ENCODE data around the gene CHRNG. TPM values are rescaled to one million over a fixed set of nuclear protein-coding genes. Genes with fewer than 3 reads are reported as not detected.

Gene CHRNG
- total RNA-seq, 4 donors from 2014 or later: 3.5 to 57.5 (median 24.6) TPM

DNA sequence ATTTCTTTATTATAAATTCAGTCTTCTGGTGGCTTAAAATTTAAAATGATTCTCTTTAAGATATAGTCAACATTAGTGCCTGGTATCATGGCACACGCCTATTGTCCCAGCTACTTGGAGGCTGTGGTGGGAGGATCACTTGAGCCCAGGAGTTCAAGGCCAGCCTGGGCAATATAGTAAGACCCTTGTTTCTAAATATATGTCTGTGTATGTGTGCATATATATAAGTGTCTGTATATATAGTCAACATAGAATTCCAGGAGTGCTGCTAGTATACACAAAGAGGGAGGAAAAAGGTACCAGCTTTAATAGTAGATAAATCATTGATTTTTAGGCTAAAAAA lies 35.9 kb downstream of the CHRNG start:
- in situ Hi-C loops (cut with MboI; ENCODE audit: low sequenced_read_pairs in 4 of 4): no loop called here
- no peaks in the 10 kb centered on the region for H3K27me3 ChIP-seq
- peaks cover 52 to 80% of the 10 kb centered on the region in 2 donors for H3K4me1 ChIP-seq
- H3K4me3 ChIP-seq: peak overlapping the region in 3 of 4 donors; percentile 3 to 49 (median 28)
- DNase-seq (no peak), ATAC-seq (no peak)
- peak overlapping the region; percentile 85 to 93 (median 88) for H3K27ac ChIP-seq
- TF ChIP-seq, protein P1, sequence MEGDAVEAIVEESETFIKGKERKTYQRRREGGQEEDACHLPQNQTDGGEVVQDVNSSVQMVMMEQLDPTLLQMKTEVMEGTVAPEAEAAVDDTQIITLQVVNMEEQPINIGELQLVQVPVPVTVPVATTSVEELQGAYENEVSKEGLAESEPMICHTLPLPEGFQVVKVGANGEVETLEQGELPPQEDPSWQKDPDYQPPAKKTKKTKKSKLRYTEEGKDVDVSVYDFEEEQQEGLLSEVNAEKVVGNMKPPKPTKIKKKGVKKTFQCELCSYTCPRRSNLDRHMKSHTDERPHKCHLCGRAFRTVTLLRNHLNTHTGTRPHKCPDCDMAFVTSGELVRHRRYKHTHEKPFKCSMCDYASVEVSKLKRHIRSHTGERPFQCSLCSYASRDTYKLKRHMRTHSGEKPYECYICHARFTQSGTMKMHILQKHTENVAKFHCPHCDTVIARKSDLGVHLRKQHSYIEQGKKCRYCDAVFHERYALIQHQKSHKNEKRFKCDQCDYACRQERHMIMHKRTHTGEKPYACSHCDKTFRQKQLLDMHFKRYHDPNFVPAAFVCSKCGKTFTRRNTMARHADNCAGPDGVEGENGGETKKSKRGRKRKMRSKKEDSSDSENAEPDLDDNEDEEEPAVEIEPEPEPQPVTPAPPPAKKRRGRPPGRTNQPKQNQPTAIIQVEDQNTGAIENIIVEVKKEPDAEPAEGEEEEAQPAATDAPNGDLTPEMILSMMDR (IDR thresholded peaks at IDR 0.05 in 4 of 5, conservative IDR thresholded peaks at IDR 0.05 in 1 of 5): no peak
- TF ChIP-seq POLR2A (IDR thresholded peaks at IDR 0.05): no peak
- intact Hi-C loops (cut with DNase I; ENCODE audit: low total_unique reads): loop anchor here (2.0 kb wide), 2 partner anchors 13 to 25 kb away; partner anchors contain the start of genes EIF4E2 and TIGD1
- H3K36me3 ChIP-seq: peaks cover 0 to 13% of the 10 kb centered on the region in 2 donors
- H3K9me3 ChIP-seq: no peaks in the 10 kb centered on the region

DNA sequence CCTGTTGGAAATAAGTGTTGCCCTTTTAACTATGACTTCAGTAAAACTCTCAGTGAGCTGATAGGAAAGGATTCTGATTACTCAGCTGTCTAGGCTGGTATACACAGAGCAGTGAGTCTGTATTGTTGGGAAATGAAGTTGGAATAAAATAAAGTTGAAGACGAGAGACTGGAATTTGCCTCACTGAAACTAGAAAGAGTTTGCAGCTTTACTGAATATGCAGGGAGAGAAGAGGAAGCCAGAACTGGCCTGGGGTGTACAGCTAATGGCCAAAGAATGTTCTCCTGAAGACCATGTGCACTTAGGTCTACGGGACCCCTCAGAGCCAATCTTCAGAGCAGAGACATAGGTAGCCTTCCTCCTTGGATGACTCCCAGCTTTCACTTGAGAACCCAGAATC lies 37.5 kb downstream of the CHRNG start:
- H3K27ac ChIP-seq: peak overlapping the region; percentile 85 to 93 (median 88)
- ATAC-seq (peak in 1 of 2 donors; percentile 20), DNase-seq (no peak)
- H3K4me1 ChIP-seq: peaks cover 42 to 66% of the 10 kb centered on the region in 2 donors
- no peaks in the 10 kb centered on the region for H3K27me3 ChIP-seq
- intact Hi-C loops (cut with DNase I; ENCODE audit: low total_unique reads): no loop called here
- TF ChIP-seq, protein P1 (IDR thresholded peaks at IDR 0.05 in 4 of 5, conservative IDR thresholded peaks at IDR 0.05 in 1 of 5): no peak
- no peak for TF ChIP-seq POLR2A (IDR thresholded peaks at IDR 0.05)
- H3K4me3 ChIP-seq: peak overlapping the region in 1 of 4 donors; percentile 3
- in situ Hi-C loops (cut with MboI; ENCODE audit: low sequenced_read_pairs in 4 of 4): no loop called here
- H3K36me3 ChIP-seq: peaks cover 0 to 29% of the 10 kb centered on the region in 2 donors
- no peaks in the 10 kb centered on the region for H3K9me3 ChIP-seq

- Histone ChIP-seq H3K27ac (peak overlapping the region; percentile 85 to 93 (median 88)), H3K36me3 (peaks cover 0 to 31% of the 10 kb centered on the region in 2 donors), H3K4me1 (peaks cover 43 to 60% of the 10 kb centered on the region in 2 donors), H3K4me3 (peak overlapping the region in 1 of 4 donors; percentile 3), H3K9me3 (no peaks in the 10 kb centered on the region), H3K27me3 (no peaks in the 10 kb centered on the region)
- in situ Hi-C loops (cut with MboI; ENCODE audit: low sequenced_read_pairs in 4 of 4): no loop called here
- DNase-seq (peak in 1 of 2 donors; percentile 44), ATAC-seq (no peak)
- TF ChIP-seq POLR2A (IDR thresholded peaks at IDR 0.05): no peak
- TF ChIP-seq, protein P1 (IDR thresholded peaks at IDR 0.05 in 4 of 5, conservative IDR thresholded peaks at IDR 0.05 in 1 of 5): no peak
- intact Hi-C loops (cut with DNase I; ENCODE audit: low total_unique reads): no loop called here
Observed at GRCh38 chr2:232577841-232578240, 38.3 kb downstream of the CHRNG start.

GRCh38 chr2:232578626-232579025 lies 39.1 kb downstream of the CHRNG start:
- ATAC-seq (no peak), DNase-seq (no peak)
- intact Hi-C loops (cut with DNase I; ENCODE audit: low total_unique reads) (no loop called here), in situ Hi-C loops (cut with MboI; ENCODE audit: low sequenced_read_pairs in 4 of 4) (no loop called here)
- Histone ChIP-seq H3K4me3 (no peak overlapping the region), H3K36me3 (peaks cover 0 to 37% of the 10 kb centered on the region in 2 donors), H3K4me1 (peaks cover 46 to 52% of the 10 kb centered on the region in 2 donors), H3K9me3 (no peaks in the 10 kb centered on the region), H3K27ac (peak overlapping the region in 2 of 4 donors; percentile 90 to 93), H3K27me3 (no peaks in the 10 kb centered on the region)
- TF ChIP-seq, protein P1 (IDR thresholded peaks at IDR 0.05 in 4 of 5, conservative IDR thresholded peaks at IDR 0.05 in 1 of 5): no peak
- TF ChIP-seq POLR2A (IDR thresholded peaks at IDR 0.05): no peak

GRCh38 chr2:232580648-232580981 lies 41.1 kb downstream of the CHRNG start:
- Histone ChIP-seq H3K4me1 (peaks cover 26 to 36% of the 10 kb centered on the region in 2 donors), H3K9me3 (no peaks in the 10 kb centered on the region), H3K27ac (no peak overlapping the region), H3K27me3 (no peaks in the 10 kb centered on the region), H3K4me3 (no peak overlapping the region), H3K36me3 (peaks cover 0 to 37% of the 10 kb centered on the region in 2 donors)
- ATAC-seq (no peak), DNase-seq (no peak)
- intact Hi-C loops (cut with DNase I; ENCODE audit: low total_unique reads) (no loop called here), in situ Hi-C loops (cut with MboI; ENCODE audit: low sequenced_read_pairs in 4 of 4) (no loop called here)
- TF ChIP-seq POLR2A (IDR thresholded peaks at IDR 0.05): no peak
- TF ChIP-seq, protein P1 (IDR thresholded peaks at IDR 0.05 in 4 of 5, conservative IDR thresholded peaks at IDR 0.05 in 1 of 5): no peak

Data from gastrocnemius medialis (tissue), 4 donors.